IMR-90 (cell line): ENCODE results near the gene MUC6.

Experiments used
- CEBPB ChIP-seq: IDR thresholded peaks from 2 replicates; pipeline ENCODE4 v1.6.1; 2012; ENCODE audit warnings: low read depth, low read length, improper control_type of control experiment
- CTCF ChIP-seq: conservative IDR thresholded peaks from 2 replicates; pipeline ENCODE4 v1.5.1; 2012; ENCODE audit warnings: mild to moderate bottlenecking, low read depth, low read length, improper control_type of control experiment
- FOS ChIP-seq: fragments of 150-350 bp; IDR thresholded peaks from 2 replicates; pipeline ENCODE4 v1.6.1; 2016; ENCODE audit warnings: low read depth, low read length
- MAZ ChIP-seq: IDR thresholded peaks from 2 replicates; pipeline ENCODE4 v1.6.1; 2012; ENCODE audit warnings: low read depth, mild to moderate bottlenecking, low read length, improper control_type of control experiment, moderate library complexity, borderline replicate concordance
- NFE2L2 ChIP-seq: fragments of 150-350 bp; IDR thresholded peaks from 2 replicates; pipeline ENCODE4 v1.6.1; 2016; ENCODE audit warnings: low read depth, mild to moderate bottlenecking, low read length
- POLR2A ChIP-seq: IDR thresholded peaks from 2 replicates; pipeline ENCODE4 v1.6.1; 2012; ENCODE audit warnings: mild to moderate bottlenecking, low read depth, low read length
- RAD21 ChIP-seq: IDR thresholded peaks from 2 replicates; pipeline ENCODE4 v1.6.1; 2012; ENCODE audit warnings: low read length, improper control_type of control experiment
- RCOR1 ChIP-seq: IDR thresholded peaks from 2 replicates; pipeline ENCODE4 v1.6.1; 2012; ENCODE audit warnings: mild to moderate bottlenecking, low read length, improper control_type of control experiment; ENCODE audit not compliant: insufficient replicate concordance
- RFX5 ChIP-seq: IDR thresholded peaks from 2 replicates; pipeline ENCODE4 v1.8.0; 2012; ENCODE audit warnings: low read depth, mild to moderate bottlenecking, low read length, moderate library complexity
- USF2 ChIP-seq: fragments of 150-350 bp; IDR thresholded peaks from 2 replicates; pipeline ENCODE4 v1.6.1; 2017; ENCODE audit warnings: mild to moderate bottlenecking, antibody characterized with exemption, low read length, low read depth

DNA sequence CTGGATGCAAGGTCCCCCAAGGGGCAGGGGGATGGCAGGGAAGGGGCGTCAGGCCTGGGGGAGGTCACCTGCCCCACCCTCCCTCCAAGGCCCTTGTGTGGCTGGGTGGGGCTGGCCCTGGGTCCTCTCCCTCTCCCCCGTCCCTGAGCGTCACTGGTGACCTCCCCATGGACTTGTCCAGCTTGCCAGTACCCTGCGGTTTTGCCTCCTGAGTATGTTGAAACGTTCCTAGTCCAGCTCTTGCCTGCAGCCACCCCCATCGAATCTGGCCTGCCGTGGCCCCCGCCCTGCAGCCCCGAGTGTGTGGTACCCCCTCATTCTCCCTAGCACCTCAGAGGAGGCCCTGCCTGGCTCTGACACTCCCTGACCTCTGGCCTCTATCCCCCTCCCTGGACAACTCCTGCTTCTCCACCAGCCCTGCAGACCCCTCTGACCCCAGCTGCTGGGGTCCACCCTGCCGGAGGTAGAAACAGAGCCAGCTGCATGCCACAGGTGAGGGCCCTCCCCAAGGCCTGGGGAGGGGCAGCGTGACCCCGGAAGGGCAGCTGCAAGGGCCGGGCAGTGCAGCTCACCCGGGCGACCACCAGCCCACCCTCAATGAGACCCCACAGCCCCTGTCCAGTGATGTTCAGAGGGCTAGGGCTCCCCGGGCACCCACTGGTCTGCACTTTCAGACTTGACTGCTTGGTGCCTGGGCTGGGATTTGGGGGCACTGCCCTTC lies 4.1 kb upstream of the MUC6 start:
- TF ChIP-seq CTCF (no peak), RAD21 (no peak), POLR2A (no peak), MAZ (no peak), USF2 (no peak), NFE2L2 (no peak), RCOR1 (no peak), CEBPB (no peak), RFX5 (no peak), FOS (no peak)
